Measurements from ENCODE around the gene PRKCE.

PRKCE gene

DNA sequence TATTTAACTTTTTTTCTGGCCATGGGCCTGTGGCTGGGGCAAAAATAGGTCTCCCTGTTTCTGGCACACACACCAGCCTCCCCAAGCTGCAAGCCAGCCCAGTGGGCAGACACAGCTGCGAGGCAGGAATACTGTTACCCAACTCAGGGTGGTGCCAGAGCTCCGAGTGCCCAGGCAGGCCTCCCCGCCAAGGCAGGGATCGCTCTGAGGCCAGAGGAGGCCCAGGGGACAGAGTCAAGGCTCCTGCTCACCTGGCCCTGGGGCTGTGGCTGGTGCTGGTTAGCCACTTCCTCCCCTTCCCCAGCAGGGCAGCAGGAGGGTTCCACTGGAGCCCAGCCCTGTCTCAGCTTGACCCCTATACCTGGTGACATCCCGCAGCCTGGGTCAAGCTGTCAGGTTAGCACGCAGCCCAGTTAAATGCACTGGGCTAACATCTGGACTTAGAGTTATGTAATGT is 578.7 kb downstream of the PRKCE start:
- H3K4me3 ChIP-seq (ENCODE audit: control insufficient read depth, low read depth, low read length): no peak overlapping the region
- TF ChIP-seq, protein P1, sequence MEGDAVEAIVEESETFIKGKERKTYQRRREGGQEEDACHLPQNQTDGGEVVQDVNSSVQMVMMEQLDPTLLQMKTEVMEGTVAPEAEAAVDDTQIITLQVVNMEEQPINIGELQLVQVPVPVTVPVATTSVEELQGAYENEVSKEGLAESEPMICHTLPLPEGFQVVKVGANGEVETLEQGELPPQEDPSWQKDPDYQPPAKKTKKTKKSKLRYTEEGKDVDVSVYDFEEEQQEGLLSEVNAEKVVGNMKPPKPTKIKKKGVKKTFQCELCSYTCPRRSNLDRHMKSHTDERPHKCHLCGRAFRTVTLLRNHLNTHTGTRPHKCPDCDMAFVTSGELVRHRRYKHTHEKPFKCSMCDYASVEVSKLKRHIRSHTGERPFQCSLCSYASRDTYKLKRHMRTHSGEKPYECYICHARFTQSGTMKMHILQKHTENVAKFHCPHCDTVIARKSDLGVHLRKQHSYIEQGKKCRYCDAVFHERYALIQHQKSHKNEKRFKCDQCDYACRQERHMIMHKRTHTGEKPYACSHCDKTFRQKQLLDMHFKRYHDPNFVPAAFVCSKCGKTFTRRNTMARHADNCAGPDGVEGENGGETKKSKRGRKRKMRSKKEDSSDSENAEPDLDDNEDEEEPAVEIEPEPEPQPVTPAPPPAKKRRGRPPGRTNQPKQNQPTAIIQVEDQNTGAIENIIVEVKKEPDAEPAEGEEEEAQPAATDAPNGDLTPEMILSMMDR (IDR thresholded peaks at IDR 0.05; ENCODE audit: control insufficient read depth, insufficient read depth, low read depth, low read length, missing control alignments): no peak
- DNase-seq (ENCODE audit: low read depth): no peak

DNA sequence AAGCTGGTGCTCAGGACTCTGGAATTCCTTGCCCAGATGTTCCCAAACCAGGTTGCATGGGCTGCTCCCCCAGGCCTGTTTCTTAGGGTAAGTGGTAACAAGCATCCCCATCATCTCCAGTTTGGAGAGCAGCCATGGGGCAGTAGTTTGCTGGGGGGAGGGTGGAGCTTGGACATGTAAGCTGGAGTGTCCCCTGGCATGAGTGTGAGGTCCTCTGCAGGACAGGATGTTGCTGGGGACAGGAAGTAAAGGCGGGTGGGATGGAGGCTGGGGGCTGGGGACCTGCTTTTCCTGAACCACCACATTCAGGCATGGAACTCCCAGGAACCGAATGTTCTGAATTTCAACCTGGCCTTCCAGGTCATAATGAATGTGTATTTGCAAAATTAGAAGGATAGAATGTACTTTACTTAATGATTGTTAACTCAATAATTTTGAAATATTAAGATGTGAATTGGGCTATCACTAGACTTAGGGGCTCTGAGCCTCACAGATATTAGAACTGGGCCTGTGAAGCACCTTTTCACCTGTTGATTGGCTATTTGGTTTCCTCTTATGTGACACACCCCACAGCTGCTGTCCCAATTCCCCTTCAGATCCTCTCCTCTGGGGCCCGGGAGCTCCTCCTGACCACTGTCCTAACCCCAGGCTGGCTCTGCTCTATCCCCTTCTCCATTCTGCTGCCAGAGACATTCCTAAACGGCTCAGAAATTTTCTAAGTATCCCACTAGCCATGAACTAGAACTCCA is 579.4 kb downstream of the PRKCE start:
- no peak overlapping the region for H3K4me3 ChIP-seq (ENCODE audit: control insufficient read depth, low read depth, low read length)
- DNase-seq (ENCODE audit: low read depth): no peak
- TF ChIP-seq, protein P1 (IDR thresholded peaks at IDR 0.05; ENCODE audit: control insufficient read depth, insufficient read depth, low read depth, low read length, missing control alignments): no peak

DNA sequence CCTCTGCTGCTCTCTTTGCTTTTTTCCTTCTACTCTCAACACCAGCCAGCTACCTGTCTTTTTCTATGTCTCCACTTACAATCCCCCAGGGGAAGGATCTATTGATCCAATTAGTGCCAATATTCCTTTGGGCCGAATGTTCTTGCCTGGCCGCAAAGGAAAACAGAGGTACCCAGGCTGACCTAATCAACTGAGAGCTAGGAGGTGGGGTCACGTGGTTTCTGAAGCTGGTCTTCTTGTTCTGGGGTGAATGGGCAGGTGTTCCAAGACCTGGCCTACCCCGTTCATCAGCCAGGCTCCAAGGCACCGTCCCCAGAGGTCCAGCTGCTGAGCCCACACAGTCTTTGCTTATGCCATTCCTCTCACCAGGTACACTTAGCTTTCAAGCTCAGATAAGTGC is 580.2 kb downstream of the PRKCE start:
- TF ChIP-seq, protein P1 (IDR thresholded peaks at IDR 0.05; ENCODE audit: control insufficient read depth, insufficient read depth, low read depth, low read length, missing control alignments): no peak
- H3K4me3 ChIP-seq (ENCODE audit: control insufficient read depth, low read depth, low read length): no peak overlapping the region
- no peak for DNase-seq (ENCODE audit: low read depth)

DNA sequence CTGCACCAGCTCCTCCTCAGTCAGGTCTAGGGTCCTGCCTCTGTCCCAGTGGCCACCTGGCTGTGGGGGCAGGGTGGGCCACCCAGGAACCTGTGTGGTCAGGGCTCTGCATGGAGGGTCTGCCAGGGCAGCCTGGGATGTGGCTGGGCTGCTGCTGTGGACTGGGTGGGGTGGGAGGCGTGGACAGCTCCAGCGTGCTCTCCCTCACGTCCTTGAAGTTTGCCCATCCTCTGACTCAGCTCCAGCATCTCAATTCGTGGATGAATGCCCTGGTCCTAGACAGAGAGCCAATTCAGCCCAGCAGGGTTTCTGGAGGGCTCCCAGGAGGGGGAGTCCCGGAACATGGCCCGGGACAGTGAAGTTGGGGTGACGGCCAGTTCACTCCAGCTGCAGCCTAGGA is 581.4 kb downstream of the PRKCE start:
- H3K4me3 ChIP-seq (ENCODE audit: control insufficient read depth, low read depth, low read length): no peak overlapping the region
- DNase-seq (ENCODE audit: low read depth): no peak
- TF ChIP-seq, protein P1 (IDR thresholded peaks at IDR 0.05; ENCODE audit: control insufficient read depth, insufficient read depth, low read depth, low read length, missing control alignments): no peak

DNA sequence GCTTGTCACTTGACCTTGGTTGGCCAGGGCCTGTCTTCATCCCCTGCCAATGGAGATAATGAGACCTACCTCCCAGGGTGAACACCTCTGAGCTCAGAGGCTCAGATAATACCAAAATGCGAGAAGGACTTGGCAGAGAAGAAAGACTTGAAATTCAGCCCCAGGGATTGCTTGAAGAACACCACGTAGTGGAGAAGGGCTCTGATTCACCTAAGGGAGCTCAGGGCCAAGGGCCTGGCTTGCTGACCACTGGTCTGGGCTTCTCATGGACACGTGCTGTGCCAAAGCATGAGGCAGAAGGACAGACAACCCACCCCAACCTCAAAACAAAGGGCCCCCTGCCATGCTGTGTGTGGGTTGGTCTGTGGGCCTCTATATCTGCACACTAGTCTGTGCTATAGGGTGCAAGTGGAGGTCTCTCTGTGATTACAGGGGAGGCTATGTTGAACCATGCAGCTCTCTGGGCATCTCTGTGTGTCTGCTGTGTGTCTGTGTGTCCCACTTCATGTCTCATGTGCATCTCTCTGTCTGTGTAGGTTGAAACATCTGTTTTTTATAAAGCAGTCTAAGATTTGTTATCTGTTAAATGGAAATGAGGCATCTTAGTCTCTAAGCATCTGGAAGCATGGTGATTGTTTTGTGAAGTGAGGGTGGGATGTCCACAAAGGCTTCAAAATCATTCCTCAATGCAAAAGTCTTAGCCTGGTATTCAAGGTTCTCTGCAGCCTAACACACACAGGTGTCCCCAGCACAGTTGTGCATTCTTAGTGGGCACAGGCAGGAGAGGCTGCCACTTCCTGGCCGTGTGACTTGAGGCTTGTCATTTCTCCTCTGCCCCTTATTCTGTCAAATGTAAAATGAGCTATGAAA is 584.8 kb downstream of the PRKCE start:
- no peak for DNase-seq (ENCODE audit: low read depth)
- H3K4me3 ChIP-seq (ENCODE audit: control insufficient read depth, low read depth, low read length): no peak overlapping the region
- TF ChIP-seq, protein P1 (IDR thresholded peaks at IDR 0.05; ENCODE audit: control insufficient read depth, insufficient read depth, low read depth, low read length, missing control alignments): no peak

DNA sequence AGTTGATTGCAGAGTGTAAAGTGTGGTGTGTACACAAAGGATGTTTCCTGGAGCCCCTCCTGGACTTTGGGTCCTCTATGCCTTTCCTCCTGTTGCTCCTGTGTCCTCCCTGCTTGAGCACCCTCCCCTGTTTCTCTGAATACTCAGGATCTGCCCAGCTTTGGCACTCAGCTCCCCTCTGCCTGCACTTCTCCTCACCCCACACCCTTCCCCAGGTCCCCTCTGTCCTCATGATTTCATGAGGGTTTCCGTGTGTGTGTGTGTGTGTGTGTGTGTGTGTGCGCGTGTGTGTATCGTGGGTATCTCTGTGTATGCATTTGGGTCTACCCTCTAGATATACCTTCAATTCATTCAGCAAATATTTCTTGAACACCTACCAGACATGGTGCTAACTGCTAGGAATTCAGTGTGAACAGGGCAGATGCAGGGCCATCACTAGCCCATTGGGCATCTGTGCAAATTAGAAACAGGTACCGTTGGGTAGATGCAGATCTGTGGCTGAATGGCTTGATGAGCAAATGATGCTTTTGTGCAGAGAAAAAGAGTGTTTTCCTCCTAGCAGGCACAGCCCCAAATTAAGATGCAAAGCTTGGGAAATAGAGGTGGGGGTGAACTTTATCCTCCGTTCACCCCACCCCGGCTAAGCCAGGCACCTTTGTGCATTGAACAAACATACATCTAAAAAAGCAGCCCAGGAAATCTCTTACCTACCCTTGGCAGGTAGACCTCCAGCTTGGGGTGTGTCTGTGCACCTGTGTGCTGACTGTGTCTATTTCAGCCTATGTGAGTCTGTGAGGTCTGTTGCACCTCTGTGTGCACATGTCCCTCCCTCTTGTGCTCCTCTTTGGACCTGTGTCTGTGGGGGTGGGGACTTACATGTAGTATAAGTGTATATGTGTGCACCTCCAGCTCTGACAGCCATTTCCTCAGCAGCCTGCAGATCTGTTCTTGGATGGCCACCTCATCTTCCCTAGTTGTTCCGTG is 585.7 kb downstream of the PRKCE start:
- H3K4me3 ChIP-seq (ENCODE audit: control insufficient read depth, low read depth, low read length): no peak overlapping the region
- DNase-seq (ENCODE audit: low read depth): no peak
- TF ChIP-seq, protein P1 (IDR thresholded peaks at IDR 0.05; ENCODE audit: control insufficient read depth, insufficient read depth, low read depth, low read length, missing control alignments): no peak
